DOHH2 (cell line): ENCODE results near the gene FASN.

Experiments
- H3F3A ChIP-seq: fragments of 200-600 bp; sonication (generic), shearing (Covaris generic); 2 replicates; pipeline ENCODE4 v1.6.0; 2016; ENCODE audit warnings: antibody characterized with exemption, mild to moderate bottlenecking; ENCODE audit not compliant: control insufficient read depth, insufficient read depth
- H3K27ac ChIP-seq: fragments of 200-600 bp; sonication (generic); 2 replicates; pipeline ENCODE4 v1.5.1; 2014; ENCODE audit warnings: low read depth, mild to moderate bottlenecking, low read length, moderate library complexity
- H3K27me3 ChIP-seq: fragments of 200-600 bp; sonication (generic); 2 replicates; pipeline ENCODE4 v1.6.1; 2014; ENCODE audit warnings: mild to moderate bottlenecking, low read length, mixed read lengths; ENCODE audit not compliant: control insufficient read depth
- H3K36me3 ChIP-seq: fragments of 200-600 bp; sonication (generic); 2 replicates; pipeline ENCODE4 v1.6.1; 2014; ENCODE audit warnings: mild to moderate bottlenecking, low read length, moderate library complexity, mixed read lengths; ENCODE audit not compliant: control insufficient read depth
- H3K4me1 ChIP-seq: fragments of 200-600 bp; sonication (generic); 2 replicates; pipeline ENCODE4 v1.6.1; 2014; ENCODE audit warnings: mild to moderate bottlenecking, low read length, mixed read lengths; ENCODE audit not compliant: control insufficient read depth
- H3K4me2 ChIP-seq: fragments of 200-600 bp; sonication (generic); 2 replicates; pipeline ENCODE4 v1.6.0; 2014; ENCODE audit warnings: mild to moderate bottlenecking, low read length, moderate library complexity
- H3K4me3 ChIP-seq: fragments of 200-600 bp; sonication (generic); 2 replicates; pipeline ENCODE4 v1.5.1; 2014; ENCODE audit warnings: mild to moderate bottlenecking, low read length, mixed read lengths
- H3K79me2 ChIP-seq: fragments of 200-600 bp; sonication (generic); 2 replicates; pipeline ENCODE4 v1.6.1; 2014; ENCODE audit warnings: mild to moderate bottlenecking, low read length, mixed read lengths; ENCODE audit not compliant: control insufficient read depth
- H3K9me2 ChIP-seq: fragments of 200-600 bp; sonication (generic); replicated peaks from 2 replicates; pipeline ENCODE4 v1.6.1; 2014; ENCODE audit warnings: mild to moderate bottlenecking, low read length, mixed read lengths; ENCODE audit not compliant: control insufficient read depth
- H3K9me3 ChIP-seq: fragments of 200-600 bp; sonication (generic); 2 replicates; pipeline ENCODE4 v1.6.1; 2014; ENCODE audit warnings: antibody characterized with exemption, low read length, mixed read lengths; ENCODE audit not compliant: control insufficient read depth, insufficient read depth
- H4K20me1 ChIP-seq: fragments of 200-600 bp; sonication (generic); 2 replicates; pipeline ENCODE4 v1.6.0; 2014; ENCODE audit warnings: low read depth, mild to moderate bottlenecking, antibody characterized with exemption, low read length, moderate library complexity; ENCODE audit not compliant: control insufficient read depth, insufficient read depth
- EZH2phosphoT487 ChIP-seq: fragments of 200-600 bp; sonication (generic); IDR thresholded peaks from 2 replicates; pipeline ENCODE4 v1.6.1; 2017; ENCODE audit warnings: borderline replicate concordance, mild to moderate bottlenecking, antibody characterized with exemption, low read length, moderate library complexity, mixed read lengths
- TF ChIP-seq, protein P1 (sequence below): fragments of 200-600 bp; sonication (generic); IDR thresholded peaks from one replicate; pipeline ENCODE4 v1.5.1; 2014; ENCODE audit warnings: antibody characterized with exemption, mild to moderate bottlenecking, low read depth, low read length; ENCODE audit not compliant: poor library complexity, severe bottlenecking

The FASN gene

DNA sequence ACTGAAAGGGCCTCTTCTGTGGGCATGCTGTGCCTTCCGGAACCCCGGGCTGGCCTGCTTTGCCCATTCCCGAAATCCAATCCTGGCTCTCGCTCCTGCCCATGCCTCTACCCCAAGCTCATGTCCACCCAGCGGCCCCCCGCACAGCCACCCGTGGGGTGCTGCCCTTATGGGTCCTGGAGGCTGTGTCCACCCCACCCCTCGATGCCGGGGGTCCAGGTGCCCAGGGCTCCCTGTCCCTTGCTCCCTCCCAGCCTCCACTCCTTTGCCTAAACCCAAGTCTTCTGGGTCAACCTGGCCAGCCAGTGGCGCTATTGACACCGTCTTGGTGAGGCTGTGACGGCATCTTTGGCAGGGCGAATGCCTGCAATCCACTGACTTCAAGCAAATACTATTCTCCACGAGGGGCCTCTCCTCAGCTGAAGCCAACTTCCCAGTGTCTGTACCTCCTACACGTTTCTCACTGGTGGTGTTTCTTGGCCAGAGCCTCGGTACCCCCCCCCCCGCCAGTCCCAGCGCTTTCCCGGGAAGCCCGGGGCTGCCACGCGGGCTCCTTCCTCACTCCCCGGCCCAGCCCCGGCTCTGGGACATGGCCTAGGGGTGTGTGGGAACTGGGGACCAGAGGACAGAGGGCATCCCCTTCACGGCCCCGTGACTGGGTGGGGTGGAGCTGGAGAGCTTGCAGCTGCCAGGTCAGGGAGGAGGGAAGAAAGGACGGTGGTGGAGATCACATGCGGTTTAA is 20.2 kb downstream of the FASN start:
- H3K9me2 ChIP-seq: no peaks in the 10 kb centered on the region
- no peak overlapping the region for H3K27ac ChIP-seq
- no peaks in the 10 kb centered on the region for H3K9me3 ChIP-seq
- H4K20me1 ChIP-seq: peaks cover 3% of the 10 kb centered on the region; the same call in 1 of the 2 replicates
- no peak overlapping the region for H3K4me2 ChIP-seq
- TF ChIP-seq, protein P1, sequence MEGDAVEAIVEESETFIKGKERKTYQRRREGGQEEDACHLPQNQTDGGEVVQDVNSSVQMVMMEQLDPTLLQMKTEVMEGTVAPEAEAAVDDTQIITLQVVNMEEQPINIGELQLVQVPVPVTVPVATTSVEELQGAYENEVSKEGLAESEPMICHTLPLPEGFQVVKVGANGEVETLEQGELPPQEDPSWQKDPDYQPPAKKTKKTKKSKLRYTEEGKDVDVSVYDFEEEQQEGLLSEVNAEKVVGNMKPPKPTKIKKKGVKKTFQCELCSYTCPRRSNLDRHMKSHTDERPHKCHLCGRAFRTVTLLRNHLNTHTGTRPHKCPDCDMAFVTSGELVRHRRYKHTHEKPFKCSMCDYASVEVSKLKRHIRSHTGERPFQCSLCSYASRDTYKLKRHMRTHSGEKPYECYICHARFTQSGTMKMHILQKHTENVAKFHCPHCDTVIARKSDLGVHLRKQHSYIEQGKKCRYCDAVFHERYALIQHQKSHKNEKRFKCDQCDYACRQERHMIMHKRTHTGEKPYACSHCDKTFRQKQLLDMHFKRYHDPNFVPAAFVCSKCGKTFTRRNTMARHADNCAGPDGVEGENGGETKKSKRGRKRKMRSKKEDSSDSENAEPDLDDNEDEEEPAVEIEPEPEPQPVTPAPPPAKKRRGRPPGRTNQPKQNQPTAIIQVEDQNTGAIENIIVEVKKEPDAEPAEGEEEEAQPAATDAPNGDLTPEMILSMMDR: no peak
- TF ChIP-seq EZH2phosphoT487: no peak
- peaks cover 17% of the 10 kb centered on the region for H3K4me1 ChIP-seq
- H3K27me3 ChIP-seq: peaks cover 3% of the 10 kb centered on the region; the same call in 1 of the 2 replicates
- no peak overlapping the region for H3K4me3 ChIP-seq
- peaks cover 46% of the 10 kb centered on the region for H3K36me3 ChIP-seq
- no peaks in the 10 kb centered on the region for H3K79me2 ChIP-seq
- H3F3A ChIP-seq: peaks cover 14% of the 10 kb centered on the region

DNA sequence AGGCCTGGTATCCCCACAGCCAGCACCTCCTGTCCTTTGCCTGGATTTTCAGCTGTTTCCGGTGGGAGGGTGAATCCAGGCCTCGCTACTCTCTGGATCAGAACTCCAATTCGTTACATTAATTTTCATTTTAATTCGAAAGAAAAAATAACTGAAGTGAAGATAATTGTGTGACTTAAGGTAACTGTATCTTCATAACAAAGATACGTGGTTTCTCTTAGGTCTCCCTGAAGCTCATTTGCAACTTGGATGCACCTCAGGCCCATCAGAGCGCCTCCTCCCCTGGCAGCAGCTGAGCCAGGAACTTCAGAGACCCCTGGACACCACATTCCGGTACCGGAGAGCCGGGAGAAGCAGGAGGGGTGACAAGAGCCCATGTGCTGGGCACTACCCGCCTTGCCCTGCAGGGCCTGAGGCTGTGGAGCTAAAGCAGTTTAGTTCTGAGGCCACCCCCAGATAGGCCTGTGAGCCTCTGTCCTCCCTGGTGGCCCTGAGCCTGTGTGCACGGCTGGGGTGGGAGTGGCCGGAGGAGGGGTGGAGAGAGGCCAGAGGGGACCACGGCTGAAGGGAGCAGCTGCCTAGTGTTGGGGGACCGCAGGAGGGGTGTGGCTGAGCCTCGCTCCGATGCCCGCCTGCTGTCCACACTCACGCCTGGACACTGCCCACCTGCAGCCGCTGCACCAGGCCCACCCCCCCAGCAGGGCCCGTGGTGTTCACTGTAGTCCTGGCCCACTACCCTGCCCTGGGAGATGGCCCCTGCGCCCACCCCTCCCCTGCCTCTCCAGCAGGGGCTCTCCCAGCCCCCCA is 21.0 kb downstream of the FASN start:
- H3K27ac ChIP-seq: no peak overlapping the region
- no peaks in the 10 kb centered on the region for H3K9me2 ChIP-seq
- no peaks in the 10 kb centered on the region for H3K79me2 ChIP-seq
- H3K4me1 ChIP-seq: peaks cover 17% of the 10 kb centered on the region
- TF ChIP-seq, protein P1: no peak
- no peak for TF ChIP-seq EZH2phosphoT487
- H3K27me3 ChIP-seq: peaks cover 3% of the 10 kb centered on the region; the same call in 1 of the 2 replicates
- H3K4me3 ChIP-seq: no peak overlapping the region
- H3F3A ChIP-seq: peaks cover 14% of the 10 kb centered on the region
- no peaks in the 10 kb centered on the region for H3K9me3 ChIP-seq
- H3K36me3 ChIP-seq: peaks cover 38% of the 10 kb centered on the region
- no peak overlapping the region for H3K4me2 ChIP-seq
- peaks cover 3% of the 10 kb centered on the region; the same call in 1 of the 2 replicates for H4K20me1 ChIP-seq

DNA sequence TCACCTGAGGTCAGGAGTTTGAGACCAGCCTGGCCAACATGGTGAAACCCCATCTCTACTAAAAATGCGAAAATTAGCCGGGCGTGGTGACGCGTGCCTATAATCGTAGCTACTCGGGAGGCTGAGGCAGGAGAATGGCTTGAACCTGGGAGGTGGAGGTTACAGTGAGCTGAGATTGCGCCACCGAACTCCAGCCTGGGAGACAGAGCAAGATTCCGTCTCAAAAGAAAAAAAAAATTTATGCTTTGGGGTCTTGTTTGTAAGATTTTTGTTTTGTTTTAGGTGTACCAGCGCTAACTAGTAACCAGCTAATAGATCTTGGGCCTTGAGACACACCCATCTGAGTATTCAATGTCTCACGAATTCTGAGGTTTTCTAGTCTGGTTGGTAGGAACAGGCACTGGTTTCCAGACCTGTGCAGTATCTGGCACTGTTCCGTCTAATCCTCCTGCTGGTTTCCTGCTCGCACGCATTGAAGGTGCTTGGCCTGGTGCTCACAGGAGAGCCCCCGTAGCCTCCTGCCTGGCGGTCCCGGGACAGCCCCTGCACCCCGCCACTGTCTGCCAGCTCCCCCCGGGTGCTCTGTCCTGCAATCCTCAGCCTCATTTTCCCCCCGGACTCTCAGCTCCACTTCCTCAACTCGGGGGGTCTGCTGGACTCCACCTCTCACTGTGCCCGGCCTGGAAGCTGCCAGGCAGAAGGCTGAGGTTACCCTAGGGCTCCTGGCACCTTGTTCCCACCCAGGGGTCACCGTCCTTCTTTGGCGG is 21.8 kb downstream of the FASN start:
- Histone ChIP-seq H3K27ac (no peak overlapping the region), H4K20me1 (peaks cover 3% of the 10 kb centered on the region; the same call in 1 of the 2 replicates), H3F3A (peaks cover 14% of the 10 kb centered on the region), H3K4me2 (peak overlapping the region; percentile 8; the same call in 1 of the 2 replicates), H3K9me3 (no peaks in the 10 kb centered on the region), H3K79me2 (no peaks in the 10 kb centered on the region), H3K27me3 (peaks cover 3% of the 10 kb centered on the region; the same call in 1 of the 2 replicates), H3K4me1 (peaks cover 17% of the 10 kb centered on the region), H3K9me2 (no peaks in the 10 kb centered on the region), H3K36me3 (peaks cover 33% of the 10 kb centered on the region), H3K4me3 (no peak overlapping the region)
- no peak for TF ChIP-seq EZH2phosphoT487
- TF ChIP-seq, protein P1: no peak
